GM21717 (cell line): ENCODE data around the gene CYP1B1.
A peak's percentile ranks its signal among the peaks of the same experiment; 100 is the strongest.
"Not testable (repeated sequence)": the region's sequence is repeated elsewhere in the genome, so short reads cannot be mapped to it uniquely, and the experiment has no call there.

Experiments
- ATAC-seq: cut with Tn5 transposase; IDR thresholded peaks from one replicate; pipeline ENCODE4 v1.9.1; 2021; ENCODE audit warnings: mild to moderate bottlenecking, moderate library complexity; ENCODE audit not compliant: unreplicated experiment

CYP1B1 gene

GRCh38 chr2:38075507-38076151, at the start of gene CYP1B1:
Gene CYP1B1, minus strand, starts transcription at chr2:38076151. Its CDS starts 763 bp downstream, at chr2:38075388.
- ATAC-seq: no peak

- no peak for ATAC-seq
Measured at GRCh38 chr2:38125007-38125406, 49.1 kb upstream of the CYP1B1 start.

GRCh38 chr2:38123911-38124310, 48.0 kb upstream of the CYP1B1 start:
- no peak for ATAC-seq

- ATAC-seq: no peak
Measured at GRCh38 chr2:38122344-38122743, 46.4 kb upstream of the CYP1B1 start.

GRCh38 chr2:38121481-38121880, 45.5 kb upstream of the CYP1B1 start:
- no peak for ATAC-seq

GRCh38 chr2:38120829-38121228, 44.9 kb upstream of the CYP1B1 start:
- no peak for ATAC-seq

GRCh38 chr2:38120264-38120592, 44.3 kb upstream of the CYP1B1 start:
- no peak for ATAC-seq

- ATAC-seq: no peak
Measured at GRCh38 chr2:38116762-38117161, 40.8 kb upstream of the CYP1B1 start.

GRCh38 chr2:38115216-38116032, 39.5 kb upstream of the CYP1B1 start:
- ATAC-seq: peak; percentile 58

- no peak for ATAC-seq
Measured at GRCh38 chr2:38113981-38114708, 38.2 kb upstream of the CYP1B1 start.

- ATAC-seq: no peak
Measured at GRCh38 chr2:38113051-38113450, 37.1 kb upstream of the CYP1B1 start.

- ATAC-seq: not testable (repeated sequence)
Measured at GRCh38 chr2:38111350-38111749, 35.4 kb upstream of the CYP1B1 start.

- ATAC-seq: no peak
Measured at GRCh38 chr2:38109732-38110181, 33.8 kb upstream of the CYP1B1 start.

- ATAC-seq: no peak
Measured at GRCh38 chr2:38108907-38109731, 33.2 kb upstream of the CYP1B1 start.

- ATAC-seq: no peak
Measured at GRCh38 chr2:38107738-38108410, 31.9 kb upstream of the CYP1B1 start.

GRCh38 chr2:38106405-38107094, 30.6 kb upstream of the CYP1B1 start:
- no peak for ATAC-seq

GRCh38 chr2:38105922-38106321, 30.0 kb upstream of the CYP1B1 start:
- no peak for ATAC-seq

GRCh38 chr2:38104598-38104997, 28.6 kb upstream of the CYP1B1 start:
- ATAC-seq: no peak

- no peak for ATAC-seq
Measured at GRCh38 chr2:38100328-38100727, 24.4 kb upstream of the CYP1B1 start.
